Endothelial cell of umbilical vein (primary cell): ENCODE results near the gene HLA-B. TPM values are rescaled to one million over a fixed set of nuclear protein-coding genes. Genes with fewer than 3 reads are reported as not detected.

Experiments used
- BruUV-seq: library from RNA; stranded (reverse); fragments of 400-500 nt; replicated peaks from 2 replicates; lab custom pipeline; 2021; lab: Mats Ljungman, UMichigan
- CTCF ChIA-PET: fragments of 300-600, 350-600 bp; sonication (Branson Sonifier 250); formaldehyde crosslinking; loops from one replicate; lab custom pipeline; 2021; ENCODE audit warnings: antibody characterized with exemption, inconsistent platforms; lab: Charles Lee
- POLR2A ChIA-PET: fragments of 300-600, 350-600 bp; sonication (Branson Sonifier 250); formaldehyde crosslinking; loops from one replicate; lab custom pipeline; 2021; ENCODE audit warnings: antibody characterized with exemption, inconsistent platforms; lab: Charles Lee
- DNase-seq: peaks from one replicate; pipeline ENCODE4 v3.0.0-alpha.2; 2011; ENCODE audit warnings: low read depth, low spot score
- FAIRE-seq: peaks from 2 replicates; lab custom pipeline; 2011; peaks lifted over from hg19 to GRCh38; lab: Jason Lieb, UNC
- H2AFZ ChIP-seq: 2 replicates; pipeline ENCODE4 v1.6.0; 2012; ENCODE audit warnings: low read depth, low read length, control low read depth, inconsistent platforms
- H3K27ac ChIP-seq: 2 replicates; pipeline ENCODE4 v1.5.1; 2011; ENCODE audit warnings: low read depth, mild to moderate bottlenecking, control low read depth, low read length, moderate library complexity; ENCODE audit not compliant: insufficient read depth
- H3K27me3 ChIP-seq, 2 experiments: 2 replicates each; pipeline versions ENCODE4 v1.6.0 to v1.6.1; 2011; ENCODE audit warnings: low read length in 2 of 2, mixed read lengths in 1 of 2; ENCODE audit not compliant: control insufficient read depth in 2 of 2, insufficient read depth in 2 of 2
- H3K36me3 ChIP-seq, 2 experiments: 2 replicates in 1 of 2; 3 replicates in 1 of 2; pipeline ENCODE4 v1.5.1; 2011; ENCODE audit warnings: low read length in 2 of 2, mild to moderate bottlenecking in 1 of 2, moderate library complexity in 1 of 2; ENCODE audit not compliant: control insufficient read depth in 2 of 2, insufficient read depth in 2 of 2; ENCODE audit errors: extremely low read depth in 1 of 2
- H3K4me1 ChIP-seq: 3 replicates; pipeline ENCODE4 v1.5.1; 2011; ENCODE audit warnings: mild to moderate bottlenecking, low read length; ENCODE audit not compliant: control insufficient read depth, insufficient read depth; ENCODE audit errors: extremely low read depth
- H3K4me2 ChIP-seq: 2 replicates; pipeline ENCODE4 v1.6.1; 2011; ENCODE audit warnings: low read length, control low read depth, mixed read lengths; ENCODE audit not compliant: insufficient read depth
- H3K4me3 ChIP-seq, 3 experiments: fragments of 200-600 bp in 1 of 3; sonication (generic), shearing (Covaris generic) in 1 of 3; replicated peaks in 1 of 3; 2 replicates each; pipeline ENCODE4 v1.5.1; 2011 to 2016; ENCODE audit warnings: control low read depth in 3 of 3, low read length in 3 of 3, mild to moderate bottlenecking in 2 of 3, inconsistent platforms in 1 of 3, low read depth in 1 of 3, moderate library complexity in 1 of 3; ENCODE audit not compliant: insufficient read depth in 1 of 3
- H3K79me2 ChIP-seq: 2 replicates; pipeline ENCODE4 v1.6.0; 2012; ENCODE audit warnings: low read length, inconsistent platforms; ENCODE audit not compliant: control insufficient read depth, insufficient read depth
- H3K9ac ChIP-seq: replicated peaks from 2 replicates; pipeline ENCODE3; 2011; ENCODE audit warnings: low read length, control low read depth; ENCODE audit not compliant: insufficient read depth; ENCODE audit errors: extremely low read depth
- H3K9me1 ChIP-seq: replicated peaks from 3 replicates; pipeline ENCODE4 v1.6.0; 2011; ENCODE audit warnings: mild to moderate bottlenecking, low read length; ENCODE audit not compliant: control insufficient read depth, insufficient read depth; ENCODE audit errors: extremely low read depth
- H3K9me3 ChIP-seq: replicated peaks from 2 replicates; pipeline ENCODE4 v1.5.1; 2012; ENCODE audit warnings: low read length, inconsistent platforms; ENCODE audit not compliant: control insufficient read depth, insufficient read depth
- H4K20me1 ChIP-seq: replicated peaks from 2 replicates; pipeline ENCODE3; 2011; ENCODE audit warnings: mild to moderate bottlenecking, low read length; ENCODE audit not compliant: control insufficient read depth, insufficient read depth; ENCODE audit errors: extremely low read depth
- CTCF ChIP-seq, 2 donors: IDR thresholded peaks; 1 replicate in 1 of 2; 2 replicates in 1 of 2; pipeline ENCODE4 v1.5.1; 2011; ENCODE audit warnings: low read length in 2 of 2, mild to moderate bottlenecking in 2 of 2, moderate library complexity in 2 of 2, control low read depth in 1 of 2, inconsistent platforms in 1 of 2, low read depth in 1 of 2; ENCODE audit not compliant: insufficient read depth in 1 of 2; ENCODE audit errors: extremely low read depth in 1 of 2
- FOS ChIP-seq: IDR thresholded peaks from 2 replicates; pipeline ENCODE4 v1.6.1; 2011; ENCODE audit warnings: mild to moderate bottlenecking, low read length, moderate library complexity, borderline replicate concordance; ENCODE audit not compliant: insufficient read depth
- GATA2 ChIP-seq: IDR thresholded peaks from 2 replicates; pipeline ENCODE4 v1.7.0; 2011; ENCODE audit warnings: low read depth, mild to moderate bottlenecking, moderate library complexity, mixed read lengths, low read length; ENCODE audit not compliant: insufficient read length, insufficient read depth
- JUN ChIP-seq: IDR thresholded peaks from 2 replicates; pipeline ENCODE4 v1.6.1; 2011; ENCODE audit warnings: borderline replicate concordance, low read depth; ENCODE audit not compliant: insufficient read length, insufficient read depth
- MAX ChIP-seq: IDR thresholded peaks from 2 replicates; pipeline ENCODE4 v1.6.1; 2011; ENCODE audit not compliant: insufficient read depth, insufficient read length
- MYC ChIP-seq: IDR thresholded peaks from one replicate; pipeline ENCODE4 v1.6.1; 2011; ENCODE audit warnings: mild to moderate bottlenecking, low read depth, low read length
- POLR2A ChIP-seq: IDR thresholded peaks from 2 replicates; pipeline ENCODE4 v1.6.1; 2012; ENCODE audit warnings: low read depth, mild to moderate bottlenecking, control low read depth, low read length
- POLR2AphosphoS5 ChIP-seq: IDR thresholded peaks from 2 replicates; pipeline ENCODE4 v1.6.1; 2012; ENCODE audit warnings: low read depth, mild to moderate bottlenecking, control low read depth, low read length, moderate library complexity; ENCODE audit not compliant: insufficient read depth
- dilution Hi-C: fragments of 300-500 bp; cut with MboI; formaldehyde crosslinking; loops from one replicate; pipeline ENCODE4 v1.15.0; 2019; ENCODE audit warnings: low sequenced_read_pairs; ENCODE audit not compliant: extremely low pct_ligation_motif_present
- intact Hi-C: fragments of 100-400 bp; cut with micrococcal nuclease; formaldehyde crosslinking; loops from one replicate; pipeline ENCODE4 v1.10.0; 2022
- polyA plus RNA-seq, 4 experiments: library from polyadenylated mRNA; depleted of rRNA in 3 of 4; stranded (reverse) in 3 of 4; unstranded in 1 of 4; fragments of >200 nt; gene quantifications; 2 replicates each; pipeline versions ENCODE4 v1.2.1 to v1.2.3, GENCODE V29; 2011 to 2012; ENCODE audit warnings: missing spikeins in 1 of 4
- total RNA-seq: library from RNA; stranded (reverse); gene quantifications from 2 replicates; pipeline ENCODE4 v1.2.3, GENCODE V29; 2021

Gene HLA-B
- total and polyA plus RNA-seq, 2 donors (not counting 3 experiments of a cell fraction or from before 2014, with no cell fraction given): 119 to 126 TPM

GRCh38 chr6:31352310-31352682 lies 4.7 kb downstream of the HLA-B start:
- Histone ChIP-seq H4K20me1 (no peaks in the 10 kb centered on the region), H3K4me1 (peaks cover under 1% of the 10 kb centered on the region), H3K27me3 (peaks cover 19 to 32% of the 10 kb centered on the region in 2 experiments), H3K27ac (no peak overlapping the region), H2AFZ (no peak overlapping the region), H3K79me2 (no peaks in the 10 kb centered on the region), H3K4me2 (no peak overlapping the region), H3K9me3 (no peaks in the 10 kb centered on the region), H3K9ac (no peak overlapping the region), H3K4me3 (no peak overlapping the region), H3K36me3 (peaks cover 0 to 2% of the 10 kb centered on the region in 2 experiments), H3K9me1 (no peaks in the 10 kb centered on the region)
- CTCF ChIA-PET: interaction anchor here (1.1 to 1.6 kb wide), 2 partner anchors 15 to 155 kb away, joined by 3 to 7 read pairs; no protein-coding TSS in a partner anchor
- no peak for TF ChIP-seq POLR2A
- no peak for TF ChIP-seq MAX
- no peak for TF ChIP-seq CTCF (IDR thresholded peaks at IDR 0.05; ENCODE audit: extremely low read depth in 1 of 2, insufficient read depth in 1 of 2, low read depth in 1 of 2, low read length in 2 of 2)
- no peak for TF ChIP-seq JUN
- no peak for TF ChIP-seq FOS
- TF ChIP-seq GATA2: no peak
- no peak for TF ChIP-seq POLR2AphosphoS5
- TF ChIP-seq MYC: no peak
- intact Hi-C loops: no loop called here
- POLR2A ChIA-PET: no interaction called here
- no peak for FAIRE-seq
- DNase-seq: no peak
- BruUV-seq: no TSS peak
- dilution Hi-C loops: no loop called here
